ENCODE data around the gene LMO1.

The LMO1 gene

DNA sequence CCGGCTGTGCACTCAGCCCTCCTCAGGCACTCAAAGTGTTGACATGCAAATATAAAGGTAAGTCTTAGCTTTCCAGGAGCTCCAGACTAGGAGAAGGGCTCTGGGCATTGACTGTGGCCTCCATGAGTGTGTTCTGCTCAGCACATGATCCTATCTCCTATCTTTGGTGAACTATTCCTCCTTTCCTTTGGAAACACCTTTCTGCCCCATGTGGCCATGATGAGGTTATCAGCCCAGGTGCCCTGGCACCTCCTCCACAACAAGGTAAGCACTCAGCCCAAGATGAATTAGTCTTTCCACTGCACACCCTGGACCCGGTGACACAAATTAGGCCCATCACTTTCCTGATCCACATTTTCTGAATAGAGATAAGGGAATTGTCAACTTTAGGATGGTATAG is 37.9 kb upstream of the LMO1 start:
- no peak overlapping the region for H3K27ac ChIP-seq

GRCh38 chr11:8298801-8299786 is 35.4 kb upstream of the LMO1 start:
- H3K27ac ChIP-seq = no peak overlapping the region
- TF ChIP-seq ZFX (IDR thresholded peaks at IDR 0.05; ENCODE audit: borderline replicate concordance) (no peak), CTCF (IDR thresholded peaks at IDR 0.05) (no peak)

More for the DNA sequence above, 37.9 kb upstream of the LMO1 start:
- no peak for TF ChIP-seq ZFX (IDR thresholded peaks at IDR 0.05; ENCODE audit: borderline replicate concordance)
- TF ChIP-seq CTCF (IDR thresholded peaks at IDR 0.05) = no peak

GRCh38 chr11:8297781-8298440 is 34.2 kb upstream of the LMO1 start:
- TF ChIP-seq CTCF (IDR thresholded peaks at IDR 0.05) = no peak
- TF ChIP-seq ZFX (IDR thresholded peaks at IDR 0.05; ENCODE audit: borderline replicate concordance) = no peak
- H3K27ac ChIP-seq = no peak overlapping the region

DNA sequence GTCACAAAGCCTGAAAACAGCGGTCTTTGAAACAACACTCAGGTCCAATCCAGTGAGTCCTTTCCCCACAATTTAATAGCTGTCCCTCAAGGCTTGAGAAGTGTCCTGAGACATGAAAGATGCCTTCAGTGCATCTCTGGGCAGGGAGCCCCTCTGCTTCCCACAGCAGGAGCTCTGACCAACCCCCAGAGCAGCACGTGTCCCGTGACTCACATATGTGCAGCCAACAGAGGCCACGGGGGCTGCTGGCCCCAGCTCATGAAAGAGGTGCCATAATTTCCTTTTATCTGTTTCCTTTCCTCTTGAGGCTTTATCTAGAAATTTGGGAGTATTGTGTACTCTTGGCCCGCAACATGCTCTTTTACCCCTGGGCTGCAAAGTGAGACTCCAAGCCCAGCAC is 33.2 kb upstream of the LMO1 start:
- H3K27ac ChIP-seq = no peak overlapping the region
- TF ChIP-seq ZFX (IDR thresholded peaks at IDR 0.05; ENCODE audit: borderline replicate concordance) = no peak
- no peak for TF ChIP-seq CTCF (IDR thresholded peaks at IDR 0.05)

- no peak for TF ChIP-seq ZFX (IDR thresholded peaks at IDR 0.05; ENCODE audit: borderline replicate concordance)
- TF ChIP-seq CTCF (IDR thresholded peaks at IDR 0.05) = no peak
- H3K27ac ChIP-seq = no peak overlapping the region
Measured at GRCh38 chr11:8296038-8296649, 32.5 kb upstream of the LMO1 start.

GRCh38 chr11:8294251-8294935 is 30.7 kb upstream of the LMO1 start:
- TF ChIP-seq ZFX (IDR thresholded peaks at IDR 0.05; ENCODE audit: borderline replicate concordance) = no peak
- H3K27ac ChIP-seq = no peak overlapping the region

DNA sequence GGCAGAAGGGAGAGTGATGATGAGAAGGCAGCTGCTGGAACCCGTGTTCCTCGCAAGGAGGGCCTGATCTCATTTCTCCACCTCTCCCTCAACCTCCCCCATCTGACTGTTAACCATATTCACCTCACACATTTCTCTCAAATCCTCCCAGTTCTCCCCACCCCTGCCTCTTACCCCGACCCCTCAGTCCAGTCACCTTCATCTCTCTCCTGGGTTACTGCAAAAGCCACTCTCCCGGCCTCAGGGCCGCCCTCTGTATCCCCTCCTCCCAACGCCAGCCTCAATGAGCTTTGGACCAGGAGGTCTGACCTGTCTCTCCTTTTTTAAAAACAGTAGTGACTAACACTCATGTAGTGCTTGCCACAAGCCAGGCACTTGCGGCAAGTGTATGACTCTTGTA is 29.5 kb upstream of the LMO1 start:
- H3K27ac ChIP-seq = no peak overlapping the region
- TF ChIP-seq CTCF (IDR thresholded peaks at IDR 0.05) (no peak), ZFX (IDR thresholded peaks at IDR 0.05; ENCODE audit: borderline replicate concordance) (no peak)

Measured in 22Rv1 (cell line).